LNCaP clone FGC (cell line): ENCODE measurements around the gene TET2.
A peak's percentile ranks its signal among the peaks of the same experiment; 100 is the strongest.

Source experiments
- DNase-seq: peaks from one replicate; pipeline ENCODE4 v3.0.0-alpha.2; 2011; ENCODE audit warnings: low read depth
- H3K4me3 ChIP-seq: 2 replicates; pipeline ENCODE4 v1.5.1; 2011; ENCODE audit warnings: mild to moderate bottlenecking, low read depth, low read length, control low read depth
- TF ChIP-seq, protein P1 (sequence below): IDR thresholded peaks from 2 replicates; pipeline ENCODE4 v1.5.1; 2012; ENCODE audit warnings: mild to moderate bottlenecking; ENCODE audit not compliant: control insufficient read depth, insufficient read depth; ENCODE audit errors: extremely low read depth

TET2 gene

GRCh38 chr4:105189855-105190650, 43.4 kb downstream of the TET2 start:
- TF ChIP-seq, protein P1, sequence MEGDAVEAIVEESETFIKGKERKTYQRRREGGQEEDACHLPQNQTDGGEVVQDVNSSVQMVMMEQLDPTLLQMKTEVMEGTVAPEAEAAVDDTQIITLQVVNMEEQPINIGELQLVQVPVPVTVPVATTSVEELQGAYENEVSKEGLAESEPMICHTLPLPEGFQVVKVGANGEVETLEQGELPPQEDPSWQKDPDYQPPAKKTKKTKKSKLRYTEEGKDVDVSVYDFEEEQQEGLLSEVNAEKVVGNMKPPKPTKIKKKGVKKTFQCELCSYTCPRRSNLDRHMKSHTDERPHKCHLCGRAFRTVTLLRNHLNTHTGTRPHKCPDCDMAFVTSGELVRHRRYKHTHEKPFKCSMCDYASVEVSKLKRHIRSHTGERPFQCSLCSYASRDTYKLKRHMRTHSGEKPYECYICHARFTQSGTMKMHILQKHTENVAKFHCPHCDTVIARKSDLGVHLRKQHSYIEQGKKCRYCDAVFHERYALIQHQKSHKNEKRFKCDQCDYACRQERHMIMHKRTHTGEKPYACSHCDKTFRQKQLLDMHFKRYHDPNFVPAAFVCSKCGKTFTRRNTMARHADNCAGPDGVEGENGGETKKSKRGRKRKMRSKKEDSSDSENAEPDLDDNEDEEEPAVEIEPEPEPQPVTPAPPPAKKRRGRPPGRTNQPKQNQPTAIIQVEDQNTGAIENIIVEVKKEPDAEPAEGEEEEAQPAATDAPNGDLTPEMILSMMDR, result no peak
- H3K4me3 ChIP-seq, result no peak overlapping the region
- peak; percentile 51 for DNase-seq

DNA sequence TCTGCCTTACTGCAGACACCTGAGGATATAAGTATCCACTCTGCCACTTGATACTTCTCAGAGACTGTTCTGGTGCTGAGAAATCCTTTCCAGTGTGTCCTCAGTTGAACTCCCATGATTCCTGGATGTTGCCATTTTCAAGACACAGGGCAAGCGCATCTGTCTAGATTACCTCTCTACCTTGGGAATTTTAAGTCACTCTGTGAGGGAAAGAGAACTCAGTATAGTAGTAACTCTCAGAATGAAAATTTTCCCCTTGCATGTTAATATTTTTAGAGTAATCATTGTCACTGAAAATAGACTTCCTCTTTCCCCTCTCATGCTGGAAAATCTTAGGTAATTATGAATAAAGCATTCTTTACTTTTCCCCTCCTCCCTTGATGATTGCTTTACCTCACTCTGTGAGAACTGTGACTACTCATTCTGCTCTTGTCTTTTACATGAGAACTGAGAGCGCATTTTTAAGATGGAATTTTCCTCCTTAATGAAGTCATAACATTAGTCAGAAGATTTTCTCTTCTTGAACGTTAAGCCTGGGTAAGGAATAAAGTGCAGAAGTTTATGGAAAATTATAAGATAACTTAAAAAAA, 45.0 kb downstream of the TET2 start:
- no peak overlapping the region for H3K4me3 ChIP-seq
- DNase-seq, result no peak
- TF ChIP-seq, protein P1, result no peak

- DNase-seq, result no peak
- TF ChIP-seq, protein P1, result no peak
- H3K4me3 ChIP-seq, result no peak overlapping the region
Observed at GRCh38 chr4:105192474-105192873, 45.8 kb downstream of the TET2 start.

DNA sequence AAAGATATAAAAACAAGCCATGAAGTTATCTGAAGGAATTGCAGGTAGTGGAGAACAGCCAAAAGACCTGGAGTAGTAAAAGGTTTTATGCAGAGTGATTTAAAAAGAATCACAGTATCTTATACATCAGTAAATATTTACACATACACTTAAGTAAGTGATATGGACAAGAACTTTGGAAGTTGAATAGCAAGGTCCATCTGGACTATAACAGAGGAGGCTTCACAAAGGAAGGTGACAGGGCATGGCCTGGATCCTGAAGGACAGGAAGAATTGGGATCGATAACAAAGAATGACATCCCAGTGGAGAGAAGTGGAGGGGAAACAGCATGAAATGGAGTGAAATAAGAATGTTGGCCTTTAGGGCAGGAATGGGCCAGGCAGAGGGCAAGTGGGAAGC, 46.2 kb downstream of the TET2 start:
- DNase-seq, result peak; percentile 86
- no peak overlapping the region for H3K4me3 ChIP-seq
- TF ChIP-seq, protein P1, result no peak

DNA sequence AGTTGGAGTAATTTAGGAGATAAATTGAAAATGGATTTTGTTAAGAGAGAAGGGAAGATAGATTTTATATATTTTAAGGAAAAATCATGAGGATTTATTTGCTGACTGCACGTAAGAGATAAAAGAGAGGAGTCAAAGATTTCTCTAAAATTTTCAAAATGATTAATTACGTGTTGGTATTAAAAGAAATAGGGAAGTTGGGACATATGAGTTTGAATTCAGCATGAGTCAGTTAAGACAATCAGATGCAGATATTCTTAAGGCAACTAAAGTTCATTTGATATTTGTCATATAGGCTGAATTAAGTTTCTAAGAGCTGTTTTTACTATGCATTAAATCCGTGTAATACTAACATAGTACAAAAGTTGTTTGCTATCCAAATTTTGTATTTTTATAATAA, 46.9 kb downstream of the TET2 start:
- H3K4me3 ChIP-seq, result no peak overlapping the region
- TF ChIP-seq, protein P1, result no peak
- DNase-seq, result no peak

GRCh38 chr4:105194328-105195231, 47.9 kb downstream of the TET2 start:
- TF ChIP-seq, protein P1, result no peak
- DNase-seq, result no peak
- H3K4me3 ChIP-seq, result no peak overlapping the region
